Measurements from ENCODE around the gene LPCAT1.

The LPCAT1 gene

DNA sequence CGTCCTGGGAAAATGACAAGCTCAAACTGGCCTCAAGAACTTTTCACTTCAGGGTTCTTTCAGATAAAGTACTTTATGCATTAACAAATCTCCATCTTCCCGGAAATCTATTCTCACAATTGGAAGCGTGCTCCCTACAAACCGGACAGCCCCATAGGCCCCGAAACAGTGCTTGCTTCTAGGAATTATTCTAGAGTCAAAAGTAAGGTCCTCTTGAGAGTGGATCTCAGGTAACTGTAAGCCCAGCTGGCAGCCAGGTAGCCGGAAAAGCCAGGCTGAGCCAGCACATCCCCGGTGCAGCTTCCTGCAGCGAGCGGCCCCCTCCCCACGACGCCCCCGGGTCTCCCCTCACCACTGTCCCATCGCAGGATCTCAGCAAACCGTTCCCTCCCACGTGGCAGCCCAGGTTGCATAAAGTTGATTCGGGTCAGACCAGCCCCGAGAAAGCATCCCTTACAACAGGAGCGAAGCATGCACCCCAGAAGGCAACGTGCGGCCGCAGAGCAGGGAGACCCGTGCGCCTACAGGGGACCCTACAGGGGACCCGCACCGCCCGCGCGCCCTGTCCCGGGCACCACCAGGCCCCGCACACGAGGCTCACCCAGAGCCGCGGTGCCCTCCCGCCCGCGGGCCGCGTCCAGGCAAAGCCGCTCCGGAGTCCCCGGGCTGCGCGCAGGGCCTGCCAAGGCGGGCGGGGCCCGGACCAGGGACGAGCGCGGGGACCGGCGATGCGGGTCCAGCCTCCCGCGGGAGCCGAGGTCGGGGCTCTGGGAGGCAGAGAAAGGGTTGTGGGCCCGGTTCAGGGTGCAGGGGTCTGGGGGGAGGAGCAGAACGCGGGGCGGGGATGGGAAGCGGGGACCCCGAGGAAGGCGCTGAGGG lies 920 bp downstream of the LPCAT1 start:
- TF ChIP-seq FOXP2 (optimal IDR thresholded peaks at IDR 0.05; ENCODE audit: control extremely low read depth, extremely low read length, insufficient read depth) (no peak), EZH2 (IDR thresholded peaks at IDR 0.05) (no peak), POLR2AphosphoS5 (IDR thresholded peaks at IDR 0.05; ENCODE audit: borderline replicate concordance, low read depth, low read length) (no peak)
- DNase-seq (ENCODE audit: low read depth, low spot score): no peak

DNA sequence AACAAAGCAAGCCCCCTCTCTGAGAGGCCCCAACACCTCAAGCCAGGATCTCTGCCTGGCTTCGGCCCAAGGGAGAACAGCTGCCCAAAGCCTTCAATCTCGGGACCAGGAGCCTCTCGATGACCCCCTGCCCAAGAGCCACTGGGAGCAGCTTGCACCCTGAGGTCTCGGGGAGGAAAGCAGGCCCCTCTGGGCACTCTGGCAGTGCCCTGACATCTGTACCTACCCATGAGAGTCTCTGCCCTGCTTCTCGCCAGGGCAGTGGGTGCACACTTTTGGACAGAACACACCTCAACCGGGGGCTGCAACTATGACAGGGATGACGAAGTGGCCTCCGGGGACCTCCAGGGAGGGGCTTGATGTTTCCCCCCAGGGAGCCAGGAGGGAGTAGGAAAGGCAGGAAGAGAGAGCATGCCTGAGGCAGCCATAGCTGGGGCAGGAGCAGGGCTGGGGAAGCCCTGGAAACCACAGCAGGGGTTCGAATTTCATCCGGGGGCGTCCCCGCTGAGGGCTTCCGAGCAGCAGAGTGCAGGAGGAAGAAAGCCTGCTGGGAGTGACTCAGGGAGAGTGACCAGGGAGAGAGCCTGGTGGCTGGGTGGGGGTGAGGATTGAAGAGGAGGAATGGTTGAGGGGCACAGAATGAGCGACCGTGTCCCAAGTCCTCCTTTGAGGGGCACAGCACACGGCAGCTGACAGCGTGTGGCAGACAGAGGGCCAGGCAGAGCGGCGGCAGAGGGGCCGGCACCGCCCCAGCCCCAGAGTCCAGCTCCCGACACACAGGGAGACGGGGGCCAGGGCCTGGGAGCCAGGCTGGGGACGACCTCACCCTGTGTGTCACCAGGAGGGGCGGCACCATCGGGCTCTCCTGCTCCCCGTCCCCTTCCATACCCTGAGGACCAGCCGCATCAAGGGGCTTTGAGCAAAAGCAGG lies 1.8 kb downstream of the LPCAT1 start:
- TF ChIP-seq FOXP2 (optimal IDR thresholded peaks at IDR 0.05; ENCODE audit: control extremely low read depth, extremely low read length, insufficient read depth) (no peak), EZH2 (IDR thresholded peaks at IDR 0.05) (no peak), POLR2AphosphoS5 (IDR thresholded peaks at IDR 0.05; ENCODE audit: borderline replicate concordance, low read depth, low read length) (no peak)
- no peak for DNase-seq (ENCODE audit: low read depth, low spot score)
- H3K4me3 ChIP-seq: peak overlapping the region; percentile 81
- H3K9ac ChIP-seq (ENCODE audit: insufficient read length): peak overlapping the region; percentile 67
- no peak overlapping the region for H3K27ac ChIP-seq
- H3K36me3 ChIP-seq (ENCODE audit: insufficient read depth, low read length): peaks cover 22% of the 10 kb centered on the region; the same call in 1 of the 2 replicates
- H3K9me3 ChIP-seq (ENCODE audit: low read depth, low read length): no peaks in the 10 kb centered on the region

More for the DNA sequence above, 920 bp downstream of the LPCAT1 start:
- Histone ChIP-seq H3K36me3 (ENCODE audit: insufficient read depth, low read length) (peaks cover 22% of the 10 kb centered on the region; the same call in 1 of the 2 replicates), H3K9me3 (ENCODE audit: low read depth, low read length) (no peaks in the 10 kb centered on the region), H3K9ac (ENCODE audit: insufficient read length) (peak overlapping the region; percentile 67), H3K4me3 (peak overlapping the region; percentile 81), H3K27ac (no peak overlapping the region)

DNA sequence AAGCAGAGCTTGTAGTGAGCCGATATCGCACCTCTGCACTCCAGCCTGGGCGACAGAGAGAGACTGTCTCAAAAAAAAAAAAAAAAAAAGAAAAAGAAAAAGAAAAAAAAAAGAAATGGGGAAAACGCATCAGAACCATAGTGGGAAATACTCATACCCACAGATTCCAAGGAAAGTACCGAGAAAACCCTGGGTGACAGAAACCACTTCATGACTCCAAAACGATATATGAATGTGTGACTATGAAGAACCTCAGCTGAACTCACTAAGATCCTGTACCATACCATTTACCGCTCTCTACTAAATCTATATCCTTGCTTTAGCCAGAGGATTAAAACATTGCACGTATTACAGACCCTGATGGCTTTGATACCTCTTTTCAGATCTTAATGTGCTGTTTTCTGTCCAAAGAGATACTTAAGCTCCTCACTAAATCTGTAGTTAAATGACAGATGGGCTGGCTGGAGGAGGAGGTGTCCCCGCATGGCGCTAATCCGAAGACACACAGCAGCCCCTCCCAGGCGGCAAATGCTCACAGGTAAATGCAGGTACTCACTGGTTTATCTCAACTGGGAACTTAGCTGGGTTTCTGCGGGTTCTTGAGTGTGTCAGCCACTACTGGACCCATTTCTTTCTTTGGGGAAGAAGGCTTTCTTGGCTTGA lies 2.8 kb downstream of the LPCAT1 start:
- no peak overlapping the region for H3K9ac ChIP-seq (ENCODE audit: insufficient read length)
- no peak overlapping the region for H3K4me3 ChIP-seq
- H3K27ac ChIP-seq: no peak overlapping the region
- no peak for DNase-seq (ENCODE audit: low read depth, low spot score)
- peaks cover 22% of the 10 kb centered on the region; the same call in 1 of the 2 replicates for H3K36me3 ChIP-seq (ENCODE audit: insufficient read depth, low read length)
- TF ChIP-seq EZH2 (IDR thresholded peaks at IDR 0.05): no peak
- no peak for TF ChIP-seq POLR2AphosphoS5 (IDR thresholded peaks at IDR 0.05; ENCODE audit: borderline replicate concordance, low read depth, low read length)
- TF ChIP-seq FOXP2 (optimal IDR thresholded peaks at IDR 0.05; ENCODE audit: control extremely low read depth, extremely low read length, insufficient read depth): no peak
- H3K9me3 ChIP-seq (ENCODE audit: low read depth, low read length): no peaks in the 10 kb centered on the region

DNA sequence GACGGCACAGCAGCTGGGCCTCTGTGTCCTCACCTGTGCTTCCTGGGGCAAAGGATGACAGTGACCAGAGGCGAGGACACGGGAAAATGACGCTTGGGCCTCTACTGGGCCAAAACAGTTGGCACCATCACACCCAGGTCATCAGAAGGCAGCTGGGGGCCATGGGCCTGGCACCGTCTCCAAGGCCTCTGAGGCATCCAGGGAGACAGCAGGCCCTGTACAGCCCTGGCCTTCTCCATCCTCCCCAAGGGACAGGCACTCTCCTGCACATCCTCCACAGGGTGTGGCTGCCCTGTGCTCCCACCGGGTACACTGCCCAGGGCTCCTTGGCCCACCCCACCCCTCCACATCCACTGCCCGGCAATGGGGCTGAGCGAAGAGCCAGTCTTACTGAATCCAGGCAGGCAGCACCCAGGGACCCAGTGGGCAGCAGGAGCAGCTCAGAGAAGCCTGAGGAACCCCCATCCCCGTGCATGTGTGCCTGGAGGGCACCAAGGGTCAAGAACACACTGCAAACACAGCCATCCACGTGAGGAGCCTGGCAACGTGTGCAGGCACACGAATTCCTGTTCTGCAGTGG lies 4.0 kb downstream of the LPCAT1 start:
- H3K27ac ChIP-seq: no peak overlapping the region
- DNase-seq (ENCODE audit: low read depth, low spot score): no peak
- no peak overlapping the region for H3K4me3 ChIP-seq
- TF ChIP-seq EZH2 (IDR thresholded peaks at IDR 0.05) (no peak), POLR2AphosphoS5 (IDR thresholded peaks at IDR 0.05; ENCODE audit: borderline replicate concordance, low read depth, low read length) (no peak), FOXP2 (optimal IDR thresholded peaks at IDR 0.05; ENCODE audit: control extremely low read depth, extremely low read length, insufficient read depth) (no peak)
- H3K9me3 ChIP-seq (ENCODE audit: low read depth, low read length): no peaks in the 10 kb centered on the region
- H3K36me3 ChIP-seq (ENCODE audit: insufficient read depth, low read length): peaks cover 22% of the 10 kb centered on the region; the same call in 1 of the 2 replicates
- H3K9ac ChIP-seq (ENCODE audit: insufficient read length): no peak overlapping the region

DNA sequence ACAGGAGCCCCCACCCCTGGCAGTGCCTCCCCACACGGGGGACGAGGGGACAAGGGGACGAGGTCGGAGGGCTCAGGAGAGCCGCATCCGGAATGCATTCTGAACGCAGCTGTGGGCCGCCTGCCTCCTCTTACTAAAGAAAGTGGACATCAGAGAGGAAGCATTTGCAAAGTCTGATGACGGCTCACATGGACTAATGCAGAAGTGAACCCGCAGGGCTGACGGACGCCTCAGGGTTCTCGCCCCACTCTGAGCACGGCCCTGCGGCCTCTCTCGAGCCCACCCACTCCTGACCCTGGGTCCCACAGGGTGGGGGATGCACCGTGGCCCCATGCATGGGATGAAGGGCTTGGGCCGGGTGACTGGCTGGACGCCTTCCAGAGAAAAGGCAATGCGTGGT lies 5.9 kb downstream of the LPCAT1 start:
- DNase-seq (ENCODE audit: low read depth, low spot score): no peak
- Histone ChIP-seq H3K27ac (no peak overlapping the region), H3K36me3 (ENCODE audit: insufficient read depth, low read length) (peaks cover 22% of the 10 kb centered on the region; the same call in 1 of the 2 replicates), H3K9me3 (ENCODE audit: low read depth, low read length) (no peaks in the 10 kb centered on the region), H3K4me3 (no peak overlapping the region), H3K9ac (ENCODE audit: insufficient read length) (no peak overlapping the region)
- TF ChIP-seq FOXP2 (optimal IDR thresholded peaks at IDR 0.05; ENCODE audit: control extremely low read depth, extremely low read length, insufficient read depth): no peak
- TF ChIP-seq POLR2AphosphoS5 (IDR thresholded peaks at IDR 0.05; ENCODE audit: borderline replicate concordance, low read depth, low read length): no peak
- no peak for TF ChIP-seq EZH2 (IDR thresholded peaks at IDR 0.05)

DNA sequence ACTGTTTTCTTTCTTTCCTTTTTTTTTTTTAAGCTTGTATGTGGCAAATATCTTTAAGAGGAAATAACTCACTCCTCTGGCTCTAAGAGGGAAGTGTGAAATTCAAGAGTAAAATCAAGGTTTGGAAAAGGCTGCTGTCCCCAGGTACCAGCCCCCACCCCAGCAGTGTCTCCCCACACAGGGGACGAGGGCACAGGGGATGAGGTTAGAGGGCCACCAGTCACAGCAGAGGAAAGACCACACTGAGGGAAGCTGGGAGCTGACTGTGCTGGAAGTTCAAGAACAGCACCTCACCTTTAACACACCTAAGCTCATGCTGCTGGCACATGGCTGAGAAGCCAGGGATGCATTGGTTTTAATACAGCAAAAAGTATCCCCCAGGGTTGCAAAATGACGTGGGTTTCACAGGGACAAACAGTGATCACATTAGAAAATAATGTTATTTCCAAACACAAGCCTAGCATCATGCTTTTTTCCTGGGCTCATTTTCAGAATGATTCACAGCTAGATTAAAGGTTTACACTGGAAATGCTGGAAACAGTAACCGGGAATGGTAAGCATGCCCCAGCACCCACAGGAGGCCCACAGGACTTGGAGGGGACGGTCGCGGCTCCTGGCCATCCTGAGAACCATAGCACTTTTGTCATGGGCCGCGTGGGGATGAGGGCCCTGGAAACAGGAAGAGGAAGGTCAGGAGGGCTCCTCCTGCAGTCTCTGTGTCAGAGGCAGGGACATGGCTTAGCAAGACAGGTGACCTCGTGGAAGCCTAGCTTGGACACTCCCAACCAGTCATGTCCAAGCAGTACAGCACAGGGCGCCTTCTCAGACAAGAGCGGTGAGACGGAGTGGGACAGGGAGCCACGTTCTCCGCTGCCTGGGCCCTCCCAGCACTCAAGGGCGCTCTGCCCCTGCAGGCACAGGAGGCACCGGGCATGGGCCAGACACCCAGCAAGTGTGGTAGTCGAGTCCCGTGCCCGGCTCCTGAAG lies 6.9 kb downstream of the LPCAT1 start:
- no peak for DNase-seq (ENCODE audit: low read depth, low spot score)
- Histone ChIP-seq H3K4me3 (no peak overlapping the region), H3K9ac (ENCODE audit: insufficient read length) (no peak overlapping the region)

More for the DNA sequence above, 6.9 kb downstream of the LPCAT1 start:
- Histone ChIP-seq H3K27ac (no peak overlapping the region), H3K9me3 (ENCODE audit: low read depth, low read length) (no peaks in the 10 kb centered on the region), H3K36me3 (ENCODE audit: insufficient read depth, low read length) (peaks cover 22% of the 10 kb centered on the region; the same call in 1 of the 2 replicates)
- no peak for TF ChIP-seq EZH2 (IDR thresholded peaks at IDR 0.05)
- no peak for TF ChIP-seq POLR2AphosphoS5 (IDR thresholded peaks at IDR 0.05; ENCODE audit: borderline replicate concordance, low read depth, low read length)
- TF ChIP-seq FOXP2 (optimal IDR thresholded peaks at IDR 0.05; ENCODE audit: control extremely low read depth, extremely low read length, insufficient read depth): no peak

Data from SK-N-MC (cell line).